Stimulated activated naive B cell treated with anti-CD40 and anti-IgM and Interleukin-4, amounts not matched to agents 10 μg/mL and 1 μg/mL and 100 μg/mL, for 72 hours (primary cell): ENCODE data around the gene DIP2B.

Experiments used
- ATAC-seq, 2 donors: fragments of 150-1000 bp; cut with Tn5 transposase; replicated peaks; 2 replicates each; pipeline ENCODE4 v1.10.0; 2021; ENCODE audit warnings: moderate library complexity in 1 of 2
- DNase-seq: peaks from one replicate; pipeline ENCODE4 v3.0.0; 2021
- H3K27ac Mint-ChIP-seq: one replicate; pipeline ENCODE4 v1.8.0; 2022; ENCODE audit warnings: mild to moderate bottlenecking, mixed read lengths
- H3K27me3 Mint-ChIP-seq, 2 donors: one replicate each; pipeline ENCODE4 v1.8.0; 2022; ENCODE audit warnings: mixed read lengths in 2 of 2
- H3K36me3 Mint-ChIP-seq, 2 donors: one replicate each; pipeline ENCODE4 v1.8.0; 2022; ENCODE audit warnings: mixed read lengths in 2 of 2, mild to moderate bottlenecking in 1 of 2
- H3K4me1 Mint-ChIP-seq, 2 donors: one replicate each; pipeline ENCODE4 v1.8.0; 2022; ENCODE audit warnings: mixed read lengths in 2 of 2, mild to moderate bottlenecking in 1 of 2
- H3K4me3 Mint-ChIP-seq, 2 donors: one replicate each; pipeline ENCODE4 v1.8.0; 2022; ENCODE audit warnings: mild to moderate bottlenecking in 2 of 2, mixed read lengths in 2 of 2, moderate library complexity in 1 of 2
- H3K9me3 Mint-ChIP-seq, 2 donors: one replicate each; pipeline ENCODE4 v1.8.0; 2022; ENCODE audit warnings: mixed read lengths in 2 of 2, mild to moderate bottlenecking in 1 of 2

DIP2B gene

GRCh38 chr12:50734409-50735263 is 229.9 kb downstream of the DIP2B start:
- Mint-ChIP-seq H3K36me3 (peaks cover 45 to 72% of the 10 kb centered on the region in 2 donors), H3K4me1 (no peaks in the 10 kb centered on the region), H3K27ac (no peak overlapping the region), H3K4me3 (no peak overlapping the region), H3K27me3 (no peaks in the 10 kb centered on the region), H3K9me3 (no peaks in the 10 kb centered on the region)
- DNase-seq (no peak), ATAC-seq (peak; percentile 51 to 57)

DNA sequence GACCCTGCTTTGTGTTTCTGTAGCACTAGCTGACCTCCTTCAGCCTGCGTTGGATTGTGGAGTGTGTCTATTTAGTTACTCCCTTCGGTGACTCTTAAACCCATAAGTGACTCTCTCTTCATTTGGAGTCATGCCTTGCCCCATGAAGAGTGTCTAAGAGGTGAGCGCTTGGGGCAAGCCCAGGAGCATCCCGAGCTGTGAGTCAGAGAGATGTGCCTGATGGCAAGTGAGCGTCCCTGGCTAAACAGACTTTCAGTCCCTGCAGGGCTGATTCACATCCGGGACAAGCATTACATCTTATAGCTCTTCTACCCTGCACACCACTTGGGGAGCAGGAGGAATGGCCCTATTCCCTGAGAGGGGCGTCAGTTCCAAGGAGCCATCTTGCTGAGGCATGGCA is 234.8 kb downstream of the DIP2B start:
- no peak overlapping the region for H3K27ac Mint-ChIP-seq
- no peak for ATAC-seq
- peaks cover 49 to 63% of the 10 kb centered on the region in 2 donors for H3K36me3 Mint-ChIP-seq
- H3K9me3 Mint-ChIP-seq = no peaks in the 10 kb centered on the region
- no peaks in the 10 kb centered on the region for H3K27me3 Mint-ChIP-seq
- no peaks in the 10 kb centered on the region for H3K4me1 Mint-ChIP-seq
- H3K4me3 Mint-ChIP-seq = no peak overlapping the region
- DNase-seq = no peak

DNA sequence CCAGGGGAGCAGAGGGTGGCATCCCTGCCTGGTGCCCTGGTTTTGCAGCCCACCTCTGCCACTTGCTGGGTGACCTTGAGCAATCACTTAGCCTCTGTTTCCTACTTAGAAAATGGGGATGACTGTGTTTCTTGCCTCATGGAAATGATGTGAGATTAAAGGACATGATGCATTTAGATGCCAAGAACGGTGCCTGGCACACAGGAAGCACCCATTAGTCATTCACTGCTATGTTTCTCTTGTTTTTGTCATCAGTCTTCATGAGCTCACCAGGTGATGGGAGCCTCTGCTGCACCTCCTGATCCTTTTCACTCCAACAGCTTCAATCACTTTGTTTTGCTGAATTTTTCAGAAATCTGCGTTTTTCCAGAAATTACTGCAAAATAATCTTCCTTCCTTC is 235.5 kb downstream of the DIP2B start:
- ATAC-seq (no peak), DNase-seq (no peak)
- Mint-ChIP-seq H3K36me3 (peaks cover 42 to 58% of the 10 kb centered on the region in 2 donors), H3K27me3 (no peaks in the 10 kb centered on the region), H3K27ac (no peak overlapping the region), H3K9me3 (no peaks in the 10 kb centered on the region), H3K4me1 (no peaks in the 10 kb centered on the region), H3K4me3 (no peak overlapping the region)

GRCh38 chr12:50742776-50743175 is 238.0 kb downstream of the DIP2B start:
- Mint-ChIP-seq H3K9me3 (no peaks in the 10 kb centered on the region), H3K4me3 (no peak overlapping the region), H3K36me3 (peaks cover 46 to 52% of the 10 kb centered on the region in 2 donors), H3K4me1 (no peaks in the 10 kb centered on the region), H3K27ac (no peak overlapping the region), H3K27me3 (no peaks in the 10 kb centered on the region)
- ATAC-seq = no peak
- no peak for DNase-seq

GRCh38 chr12:50745861-50746260 is 241.1 kb downstream of the DIP2B start:
- Mint-ChIP-seq H3K27ac (peak overlapping the region; percentile 9), H3K4me3 (no peak overlapping the region), H3K27me3 (no peaks in the 10 kb centered on the region), H3K9me3 (no peaks in the 10 kb centered on the region), H3K36me3 (peaks cover 39 to 44% of the 10 kb centered on the region in 2 donors), H3K4me1 (no peaks in the 10 kb centered on the region)
- ATAC-seq (no peak), DNase-seq (no peak)

DNA sequence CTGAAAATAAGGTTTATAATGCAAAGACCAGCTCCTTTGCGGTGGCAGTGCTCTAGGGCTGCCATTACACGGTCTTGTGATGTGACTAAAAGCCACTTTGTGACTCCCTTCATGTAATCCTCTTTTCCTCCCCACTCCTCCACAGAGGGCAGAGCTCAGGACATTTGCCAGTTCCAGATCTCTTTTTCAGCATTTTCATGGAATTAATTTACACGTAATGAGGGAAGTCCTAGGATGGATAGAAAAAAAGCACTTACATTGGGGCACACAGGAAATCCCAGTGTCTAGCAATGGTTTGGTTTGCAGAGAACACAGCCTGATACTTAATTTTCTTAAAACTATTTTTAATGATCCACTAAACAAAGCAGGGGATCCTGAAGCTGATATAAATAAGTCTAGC is 241.6 kb downstream of the DIP2B start:
- ATAC-seq (no peak), DNase-seq (no peak)
- Mint-ChIP-seq H3K27me3 (no peaks in the 10 kb centered on the region), H3K27ac (no peak overlapping the region), H3K4me3 (no peak overlapping the region), H3K9me3 (no peaks in the 10 kb centered on the region), H3K36me3 (peaks cover 33 to 41% of the 10 kb centered on the region in 2 donors), H3K4me1 (no peaks in the 10 kb centered on the region)

DNA sequence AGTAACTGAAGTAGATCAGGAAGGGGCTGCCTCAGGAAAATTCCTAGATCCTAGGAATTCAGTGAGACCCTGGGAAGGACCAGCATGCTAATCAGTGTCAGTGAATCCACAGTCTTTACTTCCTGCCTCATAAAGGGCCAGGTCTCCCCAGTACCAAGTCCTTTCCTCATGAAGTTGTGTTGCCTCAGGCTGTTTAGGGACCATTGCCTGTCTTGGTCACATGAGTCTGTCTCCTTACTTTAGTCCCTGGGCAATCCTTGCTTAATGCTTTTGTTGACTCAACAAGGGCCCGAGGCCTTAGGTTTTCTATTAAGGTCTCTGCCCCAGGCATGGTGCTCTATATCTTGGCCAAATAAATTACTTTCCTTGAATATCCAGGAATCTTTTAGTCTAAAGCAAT is 243.0 kb downstream of the DIP2B start:
- Mint-ChIP-seq H3K4me1 (peaks cover 0 to 3% of the 10 kb centered on the region in 2 donors), H3K4me3 (no peak overlapping the region), H3K36me3 (peaks cover 29 to 36% of the 10 kb centered on the region in 2 donors), H3K27me3 (no peaks in the 10 kb centered on the region), H3K9me3 (no peaks in the 10 kb centered on the region), H3K27ac (no peak overlapping the region)
- DNase-seq (no peak), ATAC-seq (no peak)

- H3K27me3 Mint-ChIP-seq = no peaks in the 10 kb centered on the region
- H3K4me3 Mint-ChIP-seq = no peak overlapping the region
- H3K27ac Mint-ChIP-seq = no peak overlapping the region
- H3K36me3 Mint-ChIP-seq = peaks cover 21 to 29% of the 10 kb centered on the region in 2 donors
- DNase-seq (no peak), ATAC-seq (no peak)
- H3K4me1 Mint-ChIP-seq = peaks cover 0 to 3% of the 10 kb centered on the region in 2 donors
- H3K9me3 Mint-ChIP-seq = no peaks in the 10 kb centered on the region
Observed at GRCh38 chr12:50749459-50749882, 244.7 kb downstream of the DIP2B start.

- Mint-ChIP-seq H3K9me3 (no peaks in the 10 kb centered on the region), H3K4me1 (peaks cover 0 to 3% of the 10 kb centered on the region in 2 donors), H3K4me3 (no peak overlapping the region), H3K36me3 (peaks cover 20 to 27% of the 10 kb centered on the region in 2 donors), H3K27ac (peak overlapping the region; percentile 57), H3K27me3 (no peaks in the 10 kb centered on the region)
- ATAC-seq (no peak), DNase-seq (no peak)
Observed at GRCh38 chr12:50750366-50750765, 245.6 kb downstream of the DIP2B start.

- Mint-ChIP-seq H3K4me3 (no peak overlapping the region), H3K9me3 (no peaks in the 10 kb centered on the region), H3K36me3 (peaks cover 13 to 18% of the 10 kb centered on the region in 2 donors), H3K27me3 (no peaks in the 10 kb centered on the region), H3K27ac (peak overlapping the region; percentile 74), H3K4me1 (peaks cover 0 to 3% of the 10 kb centered on the region in 2 donors)
- DNase-seq = no peak
- peak in 1 of 2 donors; percentile 54 for ATAC-seq
Observed at GRCh38 chr12:50751948-50752721, 247.3 kb downstream of the DIP2B start.

GRCh38 chr12:50753232-50753769 is 248.5 kb downstream of the DIP2B start:
- H3K27me3 Mint-ChIP-seq = no peaks in the 10 kb centered on the region
- H3K9me3 Mint-ChIP-seq = no peaks in the 10 kb centered on the region
- no peak overlapping the region for H3K4me3 Mint-ChIP-seq
- H3K27ac Mint-ChIP-seq = no peak overlapping the region
- no peak for ATAC-seq
- no peak for DNase-seq
- H3K36me3 Mint-ChIP-seq = peaks cover 10 to 16% of the 10 kb centered on the region in 2 donors
- peaks cover 0 to 3% of the 10 kb centered on the region in 2 donors for H3K4me1 Mint-ChIP-seq

GRCh38 chr12:50763639-50764285 is 259.0 kb downstream of the DIP2B start, which contains the start of gene ATF1:
Gene ATF1, plus strand, starts transcription at chr12:50764101. Its CDS starts 16,045 bp downstream, at chr12:50780146.
- H3K36me3 Mint-ChIP-seq = peaks cover 4 to 19% of the 10 kb centered on the region in 2 donors
- peak; percentile 83 to 87 for ATAC-seq
- H3K4me1 Mint-ChIP-seq = peaks cover 18 to 33% of the 10 kb centered on the region in 2 donors
- peak within 1 kb of the TSS; percentile 99 for H3K27ac Mint-ChIP-seq
- DNase-seq = peak; percentile 89
- peak within 1 kb of the TSS; percentile 97 to 98 for H3K4me3 Mint-ChIP-seq
- peaks cover 3 to 4% of the 10 kb centered on the region in 2 donors for H3K9me3 Mint-ChIP-seq
- no peaks in the 10 kb centered on the region for H3K27me3 Mint-ChIP-seq

GRCh38 chr12:50764286-50765094 is 259.7 kb downstream of the DIP2B start:
- peak; percentile 65 for DNase-seq
- peak overlapping the region; percentile 97 to 98 for H3K4me3 Mint-ChIP-seq
- peaks cover 20 to 33% of the 10 kb centered on the region in 2 donors for H3K4me1 Mint-ChIP-seq
- peaks cover 3 to 4% of the 10 kb centered on the region in 2 donors for H3K9me3 Mint-ChIP-seq
- peaks cover 4 to 22% of the 10 kb centered on the region in 2 donors for H3K36me3 Mint-ChIP-seq
- no peaks in the 10 kb centered on the region for H3K27me3 Mint-ChIP-seq
- peak overlapping the region; percentile 99 for H3K27ac Mint-ChIP-seq
- ATAC-seq = peak; percentile 53 to 63
